Hepatic stellate cell (primary cell): ENCODE data around the gene IST1.

Experiments
- DNase-seq: peaks from one replicate; pipeline ENCODE4 v3.0.0; 2011; ENCODE audit warnings: low spot score

IST1 gene

GRCh38 chr16:71919035-71919434 is 23.7 kb downstream of the IST1 start:
- DNase-seq: no peak

GRCh38 chr16:71920658-71921057 is 25.3 kb downstream of the IST1 start:
- no peak for DNase-seq

GRCh38 chr16:71923941-71924690 is 28.8 kb downstream of the IST1 start:
- no peak for DNase-seq

- DNase-seq: no peak
Measured at GRCh38 chr16:71924710-71925109, 29.4 kb downstream of the IST1 start.

- DNase-seq: peak; percentile 53
Measured at GRCh38 chr16:71927383-71927782, 32.1 kb downstream of the IST1 start.

- no peak for DNase-seq
Measured at GRCh38 chr16:71927787-71928186, 32.5 kb downstream of the IST1 start.

- peak; percentile 80 for DNase-seq
Measured at GRCh38 chr16:71929048-71929447, 33.7 kb downstream of the IST1 start.

- DNase-seq: no peak
Measured at GRCh38 chr16:71930013-71930563, 34.8 kb downstream of the IST1 start.

- no peak for DNase-seq
Measured at GRCh38 chr16:71931001-71931400, 35.7 kb downstream of the IST1 start.

- no peak for DNase-seq
Measured at GRCh38 chr16:71931599-71931998, 36.3 kb downstream of the IST1 start.

GRCh38 chr16:71933017-71933416 is 37.7 kb downstream of the IST1 start:
- DNase-seq: no peak

- DNase-seq: no peak
Measured at GRCh38 chr16:71933913-71934695, 38.8 kb downstream of the IST1 start.

- no peak for DNase-seq
Measured at GRCh38 chr16:71937868-71938510, 42.7 kb downstream of the IST1 start.

GRCh38 chr16:71943887-71944286 is 48.6 kb downstream of the IST1 start:
- DNase-seq: no peak

- DNase-seq: no peak
Measured at GRCh38 chr16:71945616-71946015, 50.3 kb downstream of the IST1 start.

- DNase-seq: no peak
Measured at GRCh38 chr16:71952825-71953224, 57.5 kb downstream of the IST1 start.

GRCh38 chr16:71954180-71954579 is 58.8 kb downstream of the IST1 start:
- DNase-seq: no peak

- no peak for DNase-seq
Measured at GRCh38 chr16:71954699-71955195, 59.4 kb downstream of the IST1 start.

- no peak for DNase-seq
Measured at GRCh38 chr16:71956486-71956885, 61.2 kb downstream of the IST1 start.

- DNase-seq: peak; percentile 88
Measured at GRCh38 chr16:71961066-71962039, 66.0 kb downstream of the IST1 start.
